Ramos (cell line): ENCODE data around the gene PREX1.
"Not testable (repeated sequence)": the region's sequence is repeated elsewhere in the genome, so short reads cannot be mapped to it uniquely, and the experiment has no call there.

ENCODE experiments used
- in situ Hi-C: fragments of 300-500 bp; cut with MboI; formaldehyde crosslinking; loops from one replicate; pipeline ENCODE4 v1.14.3; 2022; ENCODE audit warnings: low sequenced_read_pairs; ENCODE audit not compliant: unreplicated experiment

PREX1 gene

GRCh38 chr20:48827855-48828733 lies at the start of gene PREX1:
TSS of gene PREX1 (minus strand) at chr20:48827999. CDS start at chr20:48827860, 139 bp downstream.
- in situ Hi-C loops = no loop called here

GRCh38 chr20:48877304-48877703 lies 49.5 kb upstream of the PREX1 start:
- in situ Hi-C loops = no loop called here

GRCh38 chr20:48875914-48876240 lies 48.1 kb upstream of the PREX1 start:
- in situ Hi-C loops = no loop called here

- in situ Hi-C loops = no loop called here
These were observed 47.6 kb upstream of the PREX1 start for GRCh38 chr20:48875233-48875913.

GRCh38 chr20:48869442-48869841 lies 41.6 kb upstream of the PREX1 start:
- in situ Hi-C loops = not testable (repeated sequence)

- in situ Hi-C loops = no loop called here
These were observed 39.1 kb upstream of the PREX1 start for GRCh38 chr20:48866936-48867335.

- in situ Hi-C loops = no loop called here
These were observed 37.0 kb upstream of the PREX1 start for GRCh38 chr20:48864738-48865318.

- in situ Hi-C loops = no loop called here
These were observed 36.5 kb upstream of the PREX1 start for GRCh38 chr20:48864254-48864653.

GRCh38 chr20:48862279-48862678 lies 34.5 kb upstream of the PREX1 start:
- in situ Hi-C loops = no loop called here

- in situ Hi-C loops = no loop called here
These were observed 33.6 kb upstream of the PREX1 start for GRCh38 chr20:48861444-48861843.

GRCh38 chr20:48858075-48858790 lies 30.4 kb upstream of the PREX1 start:
- in situ Hi-C loops = no loop called here

GRCh38 chr20:48856130-48856529 lies 28.3 kb upstream of the PREX1 start:
- in situ Hi-C loops = no loop called here

- in situ Hi-C loops = no loop called here
These were observed 27.2 kb upstream of the PREX1 start for GRCh38 chr20:48855046-48855445.

- in situ Hi-C loops = no loop called here
These were observed 24.8 kb upstream of the PREX1 start for GRCh38 chr20:48852609-48853008.

GRCh38 chr20:48851579-48851978 lies 23.8 kb upstream of the PREX1 start:
- in situ Hi-C loops = no loop called here

GRCh38 chr20:48850977-48851299 lies 23.1 kb upstream of the PREX1 start:
- in situ Hi-C loops = no loop called here

- in situ Hi-C loops = no loop called here
These were observed 22.6 kb upstream of the PREX1 start for GRCh38 chr20:48850257-48850976.

GRCh38 chr20:48849779-48850178 lies 22.0 kb upstream of the PREX1 start:
- in situ Hi-C loops = no loop called here

GRCh38 chr20:48849299-48849698 lies 21.5 kb upstream of the PREX1 start:
- in situ Hi-C loops = no loop called here

- in situ Hi-C loops = no loop called here
These were observed 19.9 kb upstream of the PREX1 start for GRCh38 chr20:48847498-48848205.
